NOMO-1 treated with DMSO at 0.1 percent for 48 hours (cell line): Measurements from ENCODE around the gene UPF1.
A peak's percentile ranks its signal among the peaks of the same experiment; 100 is the strongest.

Experiments
- DNase-seq: peaks from one replicate; lab custom pipeline; 2025; ENCODE audit not compliant: unreplicated experiment; lab: John Stamatoyannopoulos, UW

UPF1 gene

GRCh38 chr19:18834644-18834984 is 2.9 kb downstream of the UPF1 start:
- no peak for DNase-seq

GRCh38 chr19:18839465-18840287 is 7.9 kb downstream of the UPF1 start:
- no peak for DNase-seq

GRCh38 chr19:18840288-18841267 is 8.8 kb downstream of the UPF1 start:
- DNase-seq: no peak

- DNase-seq: no peak
These were observed 9.6 kb downstream of the UPF1 start for GRCh38 chr19:18841400-18841799.

- no peak for DNase-seq
These were observed 10.4 kb downstream of the UPF1 start for GRCh38 chr19:18842166-18842565.

GRCh38 chr19:18843960-18844359 is 12.2 kb downstream of the UPF1 start:
- no peak for DNase-seq

- DNase-seq: no peak
These were observed 13.1 kb downstream of the UPF1 start for GRCh38 chr19:18844806-18845329.

GRCh38 chr19:18845961-18846360 is 14.2 kb downstream of the UPF1 start:
- no peak for DNase-seq

GRCh38 chr19:18846862-18847548 is 15.2 kb downstream of the UPF1 start:
- peak; percentile 52 for DNase-seq

GRCh38 chr19:18847549-18848463 is 16.0 kb downstream of the UPF1 start:
- no peak for DNase-seq

GRCh38 chr19:18848878-18849661 is 17.3 kb downstream of the UPF1 start:
- DNase-seq: peak; percentile 82

- DNase-seq: no peak
These were observed 18.2 kb downstream of the UPF1 start for GRCh38 chr19:18849838-18850400.

GRCh38 chr19:18850471-18851375 is 19.0 kb downstream of the UPF1 start:
- DNase-seq: no peak

GRCh38 chr19:18851673-18852325 is 20.0 kb downstream of the UPF1 start:
- no peak for DNase-seq

- no peak for DNase-seq
These were observed 20.9 kb downstream of the UPF1 start for GRCh38 chr19:18852648-18853047.

GRCh38 chr19:18853755-18854427 is 22.1 kb downstream of the UPF1 start:
- no peak for DNase-seq

- no peak for DNase-seq
These were observed 23.2 kb downstream of the UPF1 start for GRCh38 chr19:18854982-18855381.
